Neural cell (in vitro differentiated cells): Measurements from ENCODE around the gene HS6ST3.

Source experiments
- EZH2 ChIP-seq: fragments of 200-600, 300-800 bp; shearing (Covaris generic), sonication (generic); IDR thresholded peaks from 2 replicates; pipeline ENCODE4 v1.6.1; 2014; ENCODE audit warnings: antibody characterized with exemption, low read length, borderline replicate concordance, mild to moderate bottlenecking; ENCODE audit not compliant: insufficient read depth, poor library complexity, severe bottlenecking
- SMC3 ChIP-seq: fragments of 450-650 bp; conservative IDR thresholded peaks from 2 replicates; pipeline ENCODE4 v1.6.1; 2014; ENCODE audit warnings: antibody characterized with exemption, mild to moderate bottlenecking, moderate library complexity; ENCODE audit not compliant: poor library complexity
- TAF1 ChIP-seq: IDR thresholded peaks from 2 replicates; pipeline ENCODE4 v1.6.1; 2012; ENCODE audit warnings: low read depth
- TF ChIP-seq, protein P1 (sequence below): fragments of 450-650 bp; IDR thresholded peaks from 2 replicates; pipeline ENCODE4 v1.5.1; 2014; ENCODE audit warnings: antibody characterized with exemption, mild to moderate bottlenecking, moderate library complexity; ENCODE audit not compliant: poor library complexity, severe bottlenecking
- TF ChIP-seq, protein P2 (sequence below): IDR thresholded peaks from 2 replicates; pipeline ENCODE4 v1.6.1; 2012; ENCODE audit warnings: borderline replicate concordance

DNA sequence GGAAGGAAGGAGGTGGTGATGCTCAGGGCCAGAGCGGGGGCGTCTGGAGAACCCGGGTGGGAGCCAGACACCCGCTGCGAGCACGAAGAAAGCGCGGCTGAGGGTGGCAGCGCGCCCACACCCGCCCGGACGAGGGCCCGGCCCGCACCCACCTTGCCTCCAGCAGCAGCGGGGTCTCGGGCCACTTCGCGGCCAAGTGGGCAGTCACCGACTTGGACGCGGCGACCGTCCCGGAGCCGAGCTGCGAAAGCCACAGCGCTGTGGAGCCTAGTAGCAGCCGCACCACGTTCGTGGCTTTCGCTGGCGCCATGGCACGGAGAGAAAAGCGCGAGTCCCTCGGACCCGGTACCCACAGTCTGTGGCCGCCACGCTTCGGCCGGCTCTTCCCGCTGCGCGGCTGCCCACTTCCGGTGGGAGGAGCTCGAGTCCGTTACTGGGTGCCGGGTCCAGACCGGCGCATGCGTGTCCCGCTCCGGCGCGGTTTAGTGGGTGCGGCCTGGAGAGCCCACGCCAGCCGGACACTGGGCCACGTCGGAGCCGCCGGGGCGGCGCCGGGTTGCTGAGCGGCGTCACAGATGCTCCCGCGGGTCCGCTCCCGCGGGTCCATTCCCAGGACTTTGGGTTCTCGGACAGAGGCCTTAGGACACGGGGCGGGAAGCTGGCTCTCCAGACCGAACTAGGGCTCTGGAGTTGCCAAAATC is 36.8 kb upstream of the HS6ST3 start, which contains the start of gene UGGT2:
- TF ChIP-seq EZH2 (no peak), SMC3 (peak; percentile 57), TAF1 (no peak)
- TF ChIP-seq, protein P1, sequence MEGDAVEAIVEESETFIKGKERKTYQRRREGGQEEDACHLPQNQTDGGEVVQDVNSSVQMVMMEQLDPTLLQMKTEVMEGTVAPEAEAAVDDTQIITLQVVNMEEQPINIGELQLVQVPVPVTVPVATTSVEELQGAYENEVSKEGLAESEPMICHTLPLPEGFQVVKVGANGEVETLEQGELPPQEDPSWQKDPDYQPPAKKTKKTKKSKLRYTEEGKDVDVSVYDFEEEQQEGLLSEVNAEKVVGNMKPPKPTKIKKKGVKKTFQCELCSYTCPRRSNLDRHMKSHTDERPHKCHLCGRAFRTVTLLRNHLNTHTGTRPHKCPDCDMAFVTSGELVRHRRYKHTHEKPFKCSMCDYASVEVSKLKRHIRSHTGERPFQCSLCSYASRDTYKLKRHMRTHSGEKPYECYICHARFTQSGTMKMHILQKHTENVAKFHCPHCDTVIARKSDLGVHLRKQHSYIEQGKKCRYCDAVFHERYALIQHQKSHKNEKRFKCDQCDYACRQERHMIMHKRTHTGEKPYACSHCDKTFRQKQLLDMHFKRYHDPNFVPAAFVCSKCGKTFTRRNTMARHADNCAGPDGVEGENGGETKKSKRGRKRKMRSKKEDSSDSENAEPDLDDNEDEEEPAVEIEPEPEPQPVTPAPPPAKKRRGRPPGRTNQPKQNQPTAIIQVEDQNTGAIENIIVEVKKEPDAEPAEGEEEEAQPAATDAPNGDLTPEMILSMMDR, result peak; percentile 59
- TF ChIP-seq, protein P2, sequence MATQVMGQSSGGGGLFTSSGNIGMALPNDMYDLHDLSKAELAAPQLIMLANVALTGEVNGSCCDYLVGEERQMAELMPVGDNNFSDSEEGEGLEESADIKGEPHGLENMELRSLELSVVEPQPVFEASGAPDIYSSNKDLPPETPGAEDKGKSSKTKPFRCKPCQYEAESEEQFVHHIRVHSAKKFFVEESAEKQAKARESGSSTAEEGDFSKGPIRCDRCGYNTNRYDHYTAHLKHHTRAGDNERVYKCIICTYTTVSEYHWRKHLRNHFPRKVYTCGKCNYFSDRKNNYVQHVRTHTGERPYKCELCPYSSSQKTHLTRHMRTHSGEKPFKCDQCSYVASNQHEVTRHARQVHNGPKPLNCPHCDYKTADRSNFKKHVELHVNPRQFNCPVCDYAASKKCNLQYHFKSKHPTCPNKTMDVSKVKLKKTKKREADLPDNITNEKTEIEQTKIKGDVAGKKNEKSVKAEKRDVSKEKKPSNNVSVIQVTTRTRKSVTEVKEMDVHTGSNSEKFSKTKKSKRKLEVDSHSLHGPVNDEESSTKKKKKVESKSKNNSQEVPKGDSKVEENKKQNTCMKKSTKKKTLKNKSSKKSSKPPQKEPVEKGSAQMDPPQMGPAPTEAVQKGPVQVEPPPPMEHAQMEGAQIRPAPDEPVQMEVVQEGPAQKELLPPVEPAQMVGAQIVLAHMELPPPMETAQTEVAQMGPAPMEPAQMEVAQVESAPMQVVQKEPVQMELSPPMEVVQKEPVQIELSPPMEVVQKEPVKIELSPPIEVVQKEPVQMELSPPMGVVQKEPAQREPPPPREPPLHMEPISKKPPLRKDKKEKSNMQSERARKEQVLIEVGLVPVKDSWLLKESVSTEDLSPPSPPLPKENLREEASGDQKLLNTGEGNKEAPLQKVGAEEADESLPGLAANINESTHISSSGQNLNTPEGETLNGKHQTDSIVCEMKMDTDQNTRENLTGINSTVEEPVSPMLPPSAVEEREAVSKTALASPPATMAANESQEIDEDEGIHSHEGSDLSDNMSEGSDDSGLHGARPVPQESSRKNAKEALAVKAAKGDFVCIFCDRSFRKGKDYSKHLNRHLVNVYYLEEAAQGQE, result no peak
